ENCODE data around the gene WHRN.

The WHRN gene

GRCh38 chr9:114384836-114385396 lies 120.4 kb downstream of the WHRN start:
- Mint-ChIP-seq H3K27me3 (no peaks in the 10 kb centered on the region), H3K27ac (peak overlapping the region; percentile 97), H3K9me3 (no peaks in the 10 kb centered on the region), H3K4me1 (peaks cover 85% of the 10 kb centered on the region), H3K4me3 (peak overlapping the region; percentile 87), H3K36me3 (ENCODE audit: low read depth) (peaks cover 68% of the 10 kb centered on the region)
- ATAC-seq (no peak), DNase-seq (no peak)

- H3K36me3 Mint-ChIP-seq (ENCODE audit: low read depth), result peaks cover 70% of the 10 kb centered on the region
- H3K27me3 Mint-ChIP-seq, result no peaks in the 10 kb centered on the region
- ATAC-seq (no peak), DNase-seq (no peak)
- peaks cover 85% of the 10 kb centered on the region for H3K4me1 Mint-ChIP-seq
- peak overlapping the region; percentile 87 for H3K4me3 Mint-ChIP-seq
- H3K27ac Mint-ChIP-seq, result peak overlapping the region; percentile 97
- no peaks in the 10 kb centered on the region for H3K9me3 Mint-ChIP-seq
Measured at GRCh38 chr9:114384341-114384740, 120.9 kb downstream of the WHRN start.

DNA sequence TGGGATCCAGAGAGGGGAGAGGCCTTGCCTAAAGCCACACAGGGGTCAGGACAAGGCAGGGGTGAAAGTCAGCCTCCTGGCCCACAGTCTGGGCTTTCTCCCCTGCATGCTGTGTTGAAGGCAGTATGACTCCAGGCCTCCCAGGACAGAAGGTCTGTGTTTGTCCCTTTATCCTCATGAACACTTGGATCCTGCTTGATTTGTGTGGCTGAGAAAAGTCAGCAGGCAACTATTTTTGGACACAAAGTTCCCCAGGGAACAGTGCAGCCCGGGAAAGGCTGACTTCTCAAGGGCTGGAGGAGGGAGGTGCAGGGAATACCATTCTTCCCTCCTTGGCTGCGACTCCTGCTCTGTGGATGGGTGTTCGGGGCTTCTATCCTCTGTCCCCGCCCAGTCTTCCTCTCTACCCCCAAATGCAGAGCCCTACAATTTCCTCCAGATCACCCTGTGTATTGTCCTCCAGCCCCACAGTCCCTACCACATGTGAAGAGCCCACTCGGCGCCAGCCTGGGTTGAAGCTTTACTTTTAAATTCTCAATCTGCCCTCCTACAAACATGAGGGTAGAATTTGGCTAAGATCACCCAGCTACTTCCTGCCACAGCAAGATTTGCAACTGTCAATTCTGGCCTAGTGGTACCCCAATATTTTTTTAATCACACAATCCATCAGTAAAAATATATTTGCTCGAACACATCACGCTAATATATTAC lies 121.6 kb downstream of the WHRN start:
- H3K36me3 Mint-ChIP-seq (ENCODE audit: low read depth), result peaks cover 70% of the 10 kb centered on the region
- peak overlapping the region; percentile 87 for H3K4me3 Mint-ChIP-seq
- ATAC-seq (no peak), DNase-seq (no peak)
- no peaks in the 10 kb centered on the region for H3K27me3 Mint-ChIP-seq
- peaks cover 85% of the 10 kb centered on the region for H3K4me1 Mint-ChIP-seq
- H3K9me3 Mint-ChIP-seq, result no peaks in the 10 kb centered on the region
- peak overlapping the region; percentile 97 for H3K27ac Mint-ChIP-seq

- H3K36me3 Mint-ChIP-seq (ENCODE audit: low read depth), result peaks cover 70% of the 10 kb centered on the region
- no peaks in the 10 kb centered on the region for H3K9me3 Mint-ChIP-seq
- DNase-seq (peak; percentile 86), ATAC-seq (peak; percentile 44)
- H3K27me3 Mint-ChIP-seq, result no peaks in the 10 kb centered on the region
- peak overlapping the region; percentile 87 for H3K4me3 Mint-ChIP-seq
- H3K27ac Mint-ChIP-seq, result peak overlapping the region; percentile 97
- H3K4me1 Mint-ChIP-seq, result peaks cover 85% of the 10 kb centered on the region
Measured at GRCh38 chr9:114382699-114383520, 122.4 kb downstream of the WHRN start.

GRCh38 chr9:114378883-114379282 lies 126.4 kb downstream of the WHRN start:
- no peaks in the 10 kb centered on the region for H3K9me3 Mint-ChIP-seq
- H3K36me3 Mint-ChIP-seq (ENCODE audit: low read depth), result peaks cover 72% of the 10 kb centered on the region
- DNase-seq, result no peak
- no peak for ATAC-seq
- no peaks in the 10 kb centered on the region for H3K27me3 Mint-ChIP-seq
- peak overlapping the region; percentile 97 for H3K27ac Mint-ChIP-seq
- no peak overlapping the region for H3K4me3 Mint-ChIP-seq
- H3K4me1 Mint-ChIP-seq, result peaks cover 91% of the 10 kb centered on the region

- no peaks in the 10 kb centered on the region for H3K9me3 Mint-ChIP-seq
- peaks cover 91% of the 10 kb centered on the region for H3K4me1 Mint-ChIP-seq
- no peak for ATAC-seq
- peaks cover 72% of the 10 kb centered on the region for H3K36me3 Mint-ChIP-seq (ENCODE audit: low read depth)
- H3K27me3 Mint-ChIP-seq, result no peaks in the 10 kb centered on the region
- no peak overlapping the region for H3K4me3 Mint-ChIP-seq
- DNase-seq, result no peak
- H3K27ac Mint-ChIP-seq, result peak overlapping the region; percentile 97
Measured at GRCh38 chr9:114378016-114378415, 127.3 kb downstream of the WHRN start.

DNA sequence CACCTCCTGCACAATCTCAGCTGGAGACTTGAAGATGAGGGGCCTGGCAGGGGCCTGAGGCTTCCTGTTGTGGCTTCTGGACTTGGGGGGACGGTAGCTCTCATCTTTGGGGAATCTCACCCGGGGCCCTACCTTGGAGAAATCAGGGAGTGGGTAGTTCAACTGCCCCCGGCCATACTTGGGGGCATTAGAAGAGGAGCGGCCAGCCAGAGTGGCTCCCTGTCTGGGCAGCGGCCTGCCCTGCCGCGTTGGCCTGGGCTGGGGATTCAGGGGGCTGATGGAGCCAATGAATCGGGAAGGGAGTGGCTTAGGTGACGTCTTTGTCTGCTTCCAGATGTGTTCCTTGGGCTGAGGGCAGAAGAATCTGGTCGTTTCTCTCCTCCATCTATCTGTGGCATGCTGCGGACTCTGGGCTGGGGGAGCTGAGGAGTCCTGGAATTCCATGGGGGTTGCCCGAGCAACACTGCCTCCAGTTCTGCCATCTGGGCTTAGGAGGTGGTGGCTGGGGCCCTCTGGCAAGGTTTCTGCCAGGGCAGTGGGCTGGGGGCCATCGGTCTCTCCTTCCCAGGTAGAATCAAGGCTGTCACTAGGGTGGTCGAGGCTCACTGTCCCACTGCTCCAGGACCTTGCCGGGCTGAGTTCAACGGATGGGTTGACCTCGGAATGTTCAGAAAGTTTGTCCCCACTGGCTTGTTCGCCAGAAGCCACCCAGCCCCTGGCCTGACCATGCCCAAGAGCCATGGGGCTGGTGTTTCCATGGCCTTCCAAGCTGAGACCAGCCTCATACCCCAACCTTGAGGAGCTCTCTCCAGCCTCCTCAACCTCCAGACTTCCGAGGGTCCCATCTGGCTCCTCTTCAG lies 128.5 kb downstream of the WHRN start:
- Mint-ChIP-seq H3K27ac (peak overlapping the region; percentile 60), H3K4me1 (peaks cover 91% of the 10 kb centered on the region), H3K27me3 (no peaks in the 10 kb centered on the region), H3K4me3 (no peak overlapping the region), H3K9me3 (no peaks in the 10 kb centered on the region), H3K36me3 (ENCODE audit: low read depth) (peaks cover 74% of the 10 kb centered on the region)
- no peak for DNase-seq
- no peak for ATAC-seq

- Mint-ChIP-seq H3K27ac (peak overlapping the region; percentile 84), H3K36me3 (ENCODE audit: low read depth) (peaks cover 75% of the 10 kb centered on the region), H3K4me1 (peaks cover 91% of the 10 kb centered on the region), H3K9me3 (no peaks in the 10 kb centered on the region), H3K4me3 (peak overlapping the region; percentile 18), H3K27me3 (no peaks in the 10 kb centered on the region)
- no peak for ATAC-seq
- peak; percentile 37 for DNase-seq
Measured at GRCh38 chr9:114375386-114376175, 129.7 kb downstream of the WHRN start.

GRCh38 chr9:114374936-114375335 lies 130.3 kb downstream of the WHRN start:
- H3K27ac Mint-ChIP-seq, result peak overlapping the region; percentile 84
- H3K9me3 Mint-ChIP-seq, result no peaks in the 10 kb centered on the region
- peak overlapping the region; percentile 18 for H3K4me3 Mint-ChIP-seq
- peaks cover 87% of the 10 kb centered on the region for H3K4me1 Mint-ChIP-seq
- H3K36me3 Mint-ChIP-seq (ENCODE audit: low read depth), result peaks cover 75% of the 10 kb centered on the region
- DNase-seq (no peak), ATAC-seq (no peak)
- H3K27me3 Mint-ChIP-seq, result no peaks in the 10 kb centered on the region

- Mint-ChIP-seq H3K4me3 (peak overlapping the region; percentile 30), H3K27me3 (no peaks in the 10 kb centered on the region), H3K27ac (peak overlapping the region; percentile 84), H3K9me3 (peaks cover 3% of the 10 kb centered on the region), H3K36me3 (ENCODE audit: low read depth) (peaks cover 76% of the 10 kb centered on the region), H3K4me1 (peaks cover 86% of the 10 kb centered on the region)
- ATAC-seq (no peak), DNase-seq (no peak)
Measured at GRCh38 chr9:114373960-114374730, 131.1 kb downstream of the WHRN start.

DNA sequence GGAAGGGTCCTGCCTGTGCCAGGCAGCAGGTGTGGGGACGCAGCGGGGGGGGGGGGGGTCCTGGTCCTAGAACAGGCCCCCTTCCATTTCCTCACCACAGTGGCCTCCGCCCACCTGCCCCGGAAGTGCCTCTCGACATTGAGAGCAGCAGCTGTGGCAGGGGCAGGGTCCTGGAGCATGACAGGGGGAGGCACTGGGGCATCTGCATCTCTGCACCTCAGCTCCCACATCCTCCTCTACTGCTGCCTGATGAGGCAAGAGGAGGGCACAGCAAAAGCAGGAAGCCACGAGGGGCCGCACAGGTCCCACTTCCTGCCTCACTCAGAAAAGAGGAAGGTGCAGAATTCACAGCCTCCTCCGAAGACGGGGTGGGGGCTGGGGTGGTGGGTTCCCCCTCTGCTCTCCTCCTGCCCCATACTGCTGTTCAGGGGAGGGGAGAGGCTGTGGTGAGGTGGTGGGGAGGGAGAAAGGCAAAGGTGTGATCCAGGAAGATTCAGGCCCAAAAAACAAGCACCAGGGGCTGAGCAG lies 132.3 kb downstream of the WHRN start:
- Mint-ChIP-seq H3K27me3 (no peaks in the 10 kb centered on the region), H3K4me1 (peaks cover 83% of the 10 kb centered on the region), H3K27ac (peak overlapping the region; percentile 84), H3K9me3 (peaks cover 3% of the 10 kb centered on the region), H3K4me3 (peak overlapping the region; percentile 70), H3K36me3 (ENCODE audit: low read depth) (peaks cover 72% of the 10 kb centered on the region)
- peak; percentile 86 for DNase-seq
- peak; percentile 92 for ATAC-seq

- DNase-seq (peak; percentile 54), ATAC-seq (peak; percentile 51)
- Mint-ChIP-seq H3K27ac (peak overlapping the region; percentile 84), H3K4me1 (peaks cover 84% of the 10 kb centered on the region), H3K4me3 (peak overlapping the region; percentile 70), H3K36me3 (ENCODE audit: low read depth) (peaks cover 72% of the 10 kb centered on the region), H3K27me3 (no peaks in the 10 kb centered on the region), H3K9me3 (peaks cover 3% of the 10 kb centered on the region)
Measured at GRCh38 chr9:114371973-114372917, 133.0 kb downstream of the WHRN start.
